Pancreas (tissue), 10 donors: Measurements from ENCODE around the gene SAMD9. TPM values are rescaled to one million over a fixed set of nuclear protein-coding genes. Genes with fewer than 3 reads are reported as not detected.
A peak's percentile ranks its signal among the peaks of the same experiment; 100 is the strongest.
"Not testable (repeated sequence)": the region's sequence is repeated elsewhere in the genome, so short reads cannot be mapped to it uniquely, and the experiment has no call there.

Experiments
- ATAC-seq, 4 donors: fragments of 200-7000 bp; cut with Tn5 transposase; one replicate each; pipeline versions ENCODE4 v1.8.0 to v1.9.1; 2020; ENCODE audit warnings: mild to moderate bottlenecking in 4 of 4, moderate library complexity in 4 of 4
- DNase-seq, 6 donors: peaks; one replicate each; pipeline ENCODE4 v3.0.0-alpha.2; 2020
- FAIRE-seq: peaks from 2 replicates; lab custom pipeline; 2012; peaks lifted over from hg19 to GRCh38; lab: Jason Lieb, UNC
- H3K27ac ChIP-seq, 4 donors: fragments of 200-600 bp; sonication (generic); 1 replicate in 3 of 4; 2 replicates in 1 of 4; pipeline versions ENCODE4 v1.5.0 to v1.8.0; 2020
- H3K27me3 ChIP-seq, 4 donors: fragments of 200-600 bp; one replicate each; pipeline ENCODE4 v1.8.0; 2021
- H3K36me3 ChIP-seq, 3 donors: fragments of 200-600 bp; sonication (generic) in 1 of 3; one replicate each; pipeline versions ENCODE4 v1.5.0 to v1.8.0; 2020 to 2021
- H3K4me1 ChIP-seq, 3 donors: fragments of 200-600 bp; one replicate each; pipeline ENCODE4 v1.8.0; 2021
- H3K4me3 ChIP-seq, 4 donors: fragments of 200-600 bp; sonication (generic) in 2 of 4; one replicate each; pipeline versions ENCODE4 v1.5.0 to v1.8.0; 2020 to 2021
- H3K9me3 ChIP-seq, 4 donors: fragments of 200-600 bp; one replicate each; pipeline ENCODE4 v1.8.0; 2021
- CTCF ChIP-seq, 4 donors: fragments of 200-600 bp; sonication (generic) in 3 of 4; IDR thresholded peaks; one replicate each; pipeline versions ENCODE4 v1.5.0 to v1.8.0; 2021; ENCODE audit warnings: antibody characterized with exemption in 4 of 4
- WGBS, 2 donors: extraction: QIAGEN DNeasy Blood & Tissue Kit; methylation state at CpG; one replicate each; pipeline ENCODE4 v1.1.7; 2013; 5-methylcytosine and 5-hydroxymethylcytosine counted together
- intact Hi-C, 3 donors: fragments of 100-400 bp; cut with DNase I; formaldehyde crosslinking; loops; one replicate each; pipeline versions ENCODE4 v1.11.1 to v1.14.2; 2022
- polyA plus RNA-seq, 2 donors: library from polyadenylated mRNA; stranded (reverse); fragments of 200-250 nt; gene quantifications; one replicate each; pipeline ENCODE4 v1.2.3, GENCODE V29; 2013
- total RNA-seq, 6 donors: library from RNA; stranded (reverse); fragmentation: NEBNext Ultra II Directional in 4 of 6; extraction: Animal tissue kit (Norgen Biotek cat#: 25700) in 4 of 6; gene quantifications; one replicate each; pipeline versions ENCODE4 v1.2.1 to v1.2.4, GENCODE V29; 2021 to 2023
- donor health status: healthy with polysubstance abuse.
- donor health status: DM: no; HTN: no; CAD: no; lungs with moderate emphysema.
- donor health status: DM: no; HTN: no; CAD: no.
- donor health status: control.
- donor health status: control.
- donor health status: Bipolar disorder and iron deficiency.
- donor health status: DM: yes; HTN: yes; CAD: no.
- donor health status: DM: no; HTN: no; CAD: no.
- donor health status: DM: no; HTN: no; CAD: no.
- donor health status: DM: yes; HTN: yes; CAD: no.

Gene SAMD9
- total and polyA plus RNA-seq, 8 donors, result 0.76 to 7.7 (median 2.0) TPM

- no peak for FAIRE-seq
- WGBS, 2 donors, result 53 to 77% methylated on average over 4 of the region's 4 CpGs
These were observed 55.2 kb downstream of the SAMD9 start for GRCh38 chr7:93062599-93062998.

GRCh38 chr7:93060865-93061264 lies 56.9 kb downstream of the SAMD9 start:
- FAIRE-seq (no peak), ATAC-seq (no peak), DNase-seq (no peak)
- Histone ChIP-seq H3K9me3 (no peaks in the 10 kb centered on the region), H3K27me3 (no peaks in the 10 kb centered on the region), H3K27ac (no peak overlapping the region), H3K4me1 (no peaks in the 10 kb centered on the region), H3K36me3 (no peaks in the 10 kb centered on the region), H3K4me3 (no peak overlapping the region)
- 75 to 84% methylated on average over 5 of the region's 5 CpGs for WGBS, 2 donors
- intact Hi-C loops, result no loop called here
- no peak for TF ChIP-seq CTCF (IDR thresholded peaks at IDR 0.05)

More at GRCh38 chr7:93062599-93062998, 55.2 kb downstream of the SAMD9 start:
- ATAC-seq (no peak), DNase-seq (no peak)
- no peaks in the 10 kb centered on the region for H3K27me3 ChIP-seq
- no peak for TF ChIP-seq CTCF (IDR thresholded peaks at IDR 0.05)
- no peaks in the 10 kb centered on the region for H3K36me3 ChIP-seq
- H3K4me1 ChIP-seq, result no peaks in the 10 kb centered on the region
- H3K9me3 ChIP-seq, result no peaks in the 10 kb centered on the region
- intact Hi-C loops, result no loop called here
- no peak overlapping the region for H3K4me3 ChIP-seq
- H3K27ac ChIP-seq, result no peak overlapping the region

DNA sequence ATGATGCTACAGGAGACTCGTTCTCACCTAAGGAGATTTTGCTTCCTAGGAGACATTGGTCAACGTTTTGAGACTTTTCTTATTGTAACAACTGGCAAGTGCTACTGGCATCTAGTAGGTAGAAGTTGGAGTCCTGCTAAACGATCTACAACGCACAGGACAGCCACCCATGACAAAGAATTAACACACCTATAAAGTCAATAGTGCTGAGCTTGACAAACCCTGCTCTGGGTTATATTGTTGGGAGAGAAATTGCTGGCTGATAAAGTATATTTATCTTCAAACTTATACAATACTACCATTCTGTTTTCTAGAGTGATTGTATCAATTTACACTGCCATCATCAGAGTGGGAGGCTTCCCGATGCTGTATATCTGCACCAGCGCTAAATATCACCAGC lies 57.8 kb downstream of the SAMD9 start:
- Histone ChIP-seq H3K27me3 (no peaks in the 10 kb centered on the region), H3K4me1 (no peaks in the 10 kb centered on the region), H3K36me3 (no peaks in the 10 kb centered on the region), H3K9me3 (no peaks in the 10 kb centered on the region), H3K27ac (no peak overlapping the region), H3K4me3 (no peak overlapping the region)
- TF ChIP-seq CTCF (IDR thresholded peaks at IDR 0.05), result no peak
- intact Hi-C loops, result no loop called here
- WGBS, 2 donors, result 52 to 60% methylated on average over 6 of the region's 6 CpGs
- FAIRE-seq (no peak), ATAC-seq (no peak), DNase-seq (no peak)

DNA sequence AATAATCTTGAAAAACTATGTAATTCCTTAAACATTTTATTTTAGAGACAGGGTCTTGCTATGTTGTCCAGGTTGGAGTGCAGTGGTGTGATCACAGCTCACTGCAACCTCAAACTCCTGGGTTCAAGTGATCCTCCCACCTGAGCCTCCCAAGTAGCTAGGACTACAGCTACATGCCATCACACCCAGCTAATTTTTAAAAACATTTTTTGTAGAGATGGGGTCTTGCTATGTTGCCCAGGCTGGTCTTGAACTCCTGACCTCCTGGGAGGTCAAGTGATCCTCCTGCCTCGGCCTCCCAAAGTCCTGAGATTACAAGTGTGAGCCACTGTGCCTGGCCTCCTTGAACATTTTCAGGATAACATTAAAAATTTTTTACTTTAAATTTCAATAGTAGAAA lies 61.2 kb downstream of the SAMD9 start:
- not testable (repeated sequence) for H3K27me3 ChIP-seq, H3K9me3 ChIP-seq, H3K27ac ChIP-seq, ATAC-seq, H3K36me3 ChIP-seq, FAIRE-seq, H3K4me3 ChIP-seq, DNase-seq, H3K4me1 ChIP-seq
- intact Hi-C loops, result loop anchor here in 1 of 3 donors (10.0 kb wide), 1 partner anchor 432 kb away; no protein-coding TSS in a partner anchor
- 65 to 92% methylated on average over 1 of the region's 1 CpG for WGBS, 2 donors

- Histone ChIP-seq H3K4me3 (no peak overlapping the region), H3K36me3 (no peaks in the 10 kb centered on the region), H3K27me3 (no peaks in the 10 kb centered on the region), H3K9me3 (no peaks in the 10 kb centered on the region), H3K27ac (no peak overlapping the region), H3K4me1 (no peaks in the 10 kb centered on the region)
- TF ChIP-seq CTCF (IDR thresholded peaks at IDR 0.05), result peak; percentile 28 to 64 (median 56)
- no peak for DNase-seq
- intact Hi-C loops, result loop anchor here in 1 of 3 donors (10.0 kb wide), 1 partner anchor 431 kb away; no protein-coding TSS in a partner anchor
- peak; percentile 98 for FAIRE-seq
- ATAC-seq, result peak in 3 of 4 donors; percentile 81 to 85 (median 82)
- WGBS, 2 donors, result 0 to 2% methylated on average over 5 of the region's 5 CpGs
These were observed 62.2 kb downstream of the SAMD9 start for GRCh38 chr7:93055543-93056107.
